ENCODE results near the gene ADGRL2. TPM values are rescaled to one million over a fixed set of nuclear protein-coding genes. Genes with fewer than 3 reads are reported as not detected.
"Not testable (repeated sequence)": the region's sequence is repeated elsewhere in the genome, so short reads cannot be mapped to it uniquely, and the experiment has no call there.

Gene ADGRL2
- total RNA-seq, 4 donors from 2014 or later: 25.3 to 77.7 (median 27.2) TPM

- no peaks in the 10 kb centered on the region for H3K4me1 ChIP-seq
- no peaks in the 10 kb centered on the region for H3K9me3 ChIP-seq
- no peak overlapping the region for H3K27ac ChIP-seq
- 81 to 85% methylated on average over 4 of the region's 4 CpGs for WGBS, 2 donors
- H3K27me3 ChIP-seq: no peaks in the 10 kb centered on the region
- no peak for DNase-seq (ENCODE audit: low spot score in 2 of 2)
- H3K36me3 ChIP-seq: no peaks in the 10 kb centered on the region
- TF ChIP-seq POLR2A (IDR thresholded peaks at IDR 0.05): no peak
- TF ChIP-seq CTCF (IDR thresholded peaks at IDR 0.05): no peak
- TF ChIP-seq EP300 (IDR thresholded peaks at IDR 0.05): no peak
- no peak overlapping the region for H3K4me3 ChIP-seq
Measured at GRCh38 chr1:81852961-81853360, 52.2 kb downstream of the ADGRL2 start.

GRCh38 chr1:81867235-81867634 lies 66.5 kb downstream of the ADGRL2 start:
- Histone ChIP-seq H3K36me3 (no peaks in the 10 kb centered on the region), H3K27me3 (no peaks in the 10 kb centered on the region), H3K27ac (no peak overlapping the region), H3K9me3 (no peaks in the 10 kb centered on the region), H3K4me3 (no peak overlapping the region), H3K4me1 (peaks cover 0 to 19% (median 0%) of the 10 kb centered on the region in 4 donors)
- no peak for DNase-seq (ENCODE audit: low spot score in 2 of 2)
- no peak for TF ChIP-seq CTCF (IDR thresholded peaks at IDR 0.05)
- WGBS, 2 donors: 3 to 16% methylated on average over 1 of the region's 1 CpG

- no peak for TF ChIP-seq EP300 (IDR thresholded peaks at IDR 0.05)
- no peak for TF ChIP-seq POLR2A (IDR thresholded peaks at IDR 0.05)
- no peak for TF ChIP-seq CTCF (IDR thresholded peaks at IDR 0.05)
- Histone ChIP-seq H3K27me3 (no peaks in the 10 kb centered on the region), H3K9me3 (no peaks in the 10 kb centered on the region), H3K27ac (no peak overlapping the region), H3K36me3 (no peaks in the 10 kb centered on the region), H3K4me1 (peaks cover 0 to 19% (median 0%) of the 10 kb centered on the region in 4 donors), H3K4me3 (no peak overlapping the region)
- no peak for DNase-seq (ENCODE audit: low spot score in 2 of 2)
- 75 to 79% methylated on average over 2 of the region's 2 CpGs for WGBS, 2 donors
Measured at GRCh38 chr1:81869307-81869706, 68.6 kb downstream of the ADGRL2 start.

- not testable (repeated sequence) for H3K9me3 ChIP-seq; DNase-seq (ENCODE audit: low spot score in 2 of 2); H3K36me3 ChIP-seq; H3K4me1 ChIP-seq; H3K4me3 ChIP-seq; H3K27me3 ChIP-seq; H3K27ac ChIP-seq
- WGBS, 2 donors: 95 to 98% methylated on average over 3 of the region's 3 CpGs
Measured at GRCh38 chr1:81871091-81871490, 70.4 kb downstream of the ADGRL2 start.

- no peak for DNase-seq (ENCODE audit: low spot score in 2 of 2)
- no peak for TF ChIP-seq CTCF (IDR thresholded peaks at IDR 0.05)
- TF ChIP-seq POLR2A (IDR thresholded peaks at IDR 0.05): no peak
- no peak for TF ChIP-seq EP300 (IDR thresholded peaks at IDR 0.05)
- WGBS, 2 donors: 28 to 34% methylated on average over 1 of the region's 1 CpG
- H3K4me1 ChIP-seq: peaks cover 0 to 23% (median 0%) of the 10 kb centered on the region in 4 donors
- H3K36me3 ChIP-seq: no peaks in the 10 kb centered on the region
- no peak overlapping the region for H3K27ac ChIP-seq
- no peak overlapping the region for H3K4me3 ChIP-seq
- no peaks in the 10 kb centered on the region for H3K9me3 ChIP-seq
- H3K27me3 ChIP-seq: no peaks in the 10 kb centered on the region
Measured at GRCh38 chr1:81873946-81874345, 73.2 kb downstream of the ADGRL2 start.

GRCh38 chr1:81874461-81874860 lies 73.7 kb downstream of the ADGRL2 start:
- Histone ChIP-seq H3K9me3 (no peaks in the 10 kb centered on the region), H3K27ac (no peak overlapping the region), H3K36me3 (no peaks in the 10 kb centered on the region), H3K4me3 (no peak overlapping the region), H3K27me3 (no peaks in the 10 kb centered on the region), H3K4me1 (peaks cover 0 to 27% (median 0%) of the 10 kb centered on the region in 4 donors)
- DNase-seq (ENCODE audit: low spot score in 2 of 2): no peak
- 92 to 100% methylated on average over 1 of the region's 1 CpG for WGBS, 2 donors
- TF ChIP-seq POLR2A (IDR thresholded peaks at IDR 0.05) (no peak), EP300 (IDR thresholded peaks at IDR 0.05) (no peak), CTCF (IDR thresholded peaks at IDR 0.05) (no peak)
